HG03139 (cell line): ENCODE measurements around the gene GPR15LG.

ENCODE experiments used
- ATAC-seq: cut with Tn5 transposase; IDR thresholded peaks from one replicate; pipeline ENCODE4 v1.9.1; 2021; ENCODE audit not compliant: unreplicated experiment

GPR15LG gene

GRCh38 chr10:84214046-84214572, 40.5 kb downstream of the GPR15LG start:
- ATAC-seq, result no peak

- peak; percentile 88 for ATAC-seq
These were observed 41.1 kb downstream of the GPR15LG start for GRCh38 chr10:84214612-84215235.

GRCh38 chr10:84216834-84217233, 43.2 kb downstream of the GPR15LG start:
- ATAC-seq, result no peak

GRCh38 chr10:84217746-84218145, 44.1 kb downstream of the GPR15LG start:
- no peak for ATAC-seq

- no peak for ATAC-seq
These were observed 48.3 kb downstream of the GPR15LG start for GRCh38 chr10:84221916-84222315.

DNA sequence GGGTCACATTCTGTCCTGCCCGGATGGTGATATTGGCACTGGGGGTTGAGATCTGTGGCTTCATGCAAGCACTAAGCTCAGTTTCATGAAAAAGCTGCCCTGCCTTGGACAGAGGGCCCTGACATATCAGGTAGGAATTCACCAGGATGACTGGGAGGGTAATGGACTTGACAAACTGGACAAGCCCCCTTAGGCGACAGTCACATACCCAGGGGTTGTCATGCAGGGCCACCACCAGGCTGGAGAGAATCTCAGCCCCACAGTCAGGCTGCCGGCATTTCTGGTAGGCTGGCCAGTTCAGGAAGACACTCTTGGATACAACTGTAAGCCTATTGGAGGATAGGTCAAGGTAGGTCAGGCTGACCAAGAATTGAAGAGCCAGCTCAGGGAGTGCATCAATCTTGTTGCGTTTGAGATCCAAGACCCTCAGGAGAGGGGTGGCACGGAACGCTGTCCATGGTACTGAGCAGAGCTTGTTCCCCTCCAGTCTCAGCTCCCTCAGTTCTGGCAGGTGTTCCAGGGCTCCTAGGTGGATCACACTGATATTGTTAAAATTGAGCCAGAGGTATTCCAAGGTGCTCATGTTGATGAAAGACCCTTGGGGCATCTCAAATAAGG, 50.9 kb downstream of the GPR15LG start:
- ATAC-seq, result no peak

DNA sequence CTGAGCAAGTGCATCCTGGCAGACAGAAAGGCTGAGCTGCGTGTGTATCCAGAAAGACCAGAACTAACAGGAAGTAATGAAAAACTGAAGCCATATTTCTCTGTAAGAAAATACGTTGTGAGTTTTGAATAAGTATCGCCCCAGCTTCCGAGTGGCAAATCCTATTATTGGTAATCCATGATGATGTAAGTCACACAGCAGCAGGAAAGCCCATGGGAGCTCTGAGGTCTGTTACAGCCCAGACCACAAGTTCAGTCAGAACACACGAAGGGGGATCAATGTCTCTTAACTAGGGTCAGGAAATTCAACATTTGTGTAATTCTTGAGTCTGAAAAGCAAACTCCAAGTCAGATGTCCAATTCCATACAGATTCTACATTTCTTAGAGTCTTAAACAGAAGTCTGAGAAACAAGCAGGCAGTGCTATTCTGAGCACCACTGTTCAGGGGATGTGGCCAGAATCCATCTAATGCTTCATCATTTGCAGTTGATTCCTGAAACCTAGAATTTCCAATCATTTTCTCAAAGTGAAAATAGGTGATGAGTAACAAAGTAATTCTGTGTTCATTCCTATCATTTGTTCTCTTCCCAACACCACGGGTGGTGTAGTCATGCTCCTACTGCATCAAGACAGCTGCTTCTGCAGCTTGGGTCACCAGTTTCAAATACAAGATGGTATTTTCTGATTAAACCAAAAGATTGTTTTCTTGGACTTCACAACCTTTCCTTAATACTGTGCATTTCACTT, 52.0 kb downstream of the GPR15LG start, which contains the start of gene LRIT2:
LRIT2 (minus strand) TSS at position 118 of the 747 bp plus-strand sequence; CDS start at position 94, 24 bp downstream.
- ATAC-seq, result no peak

DNA sequence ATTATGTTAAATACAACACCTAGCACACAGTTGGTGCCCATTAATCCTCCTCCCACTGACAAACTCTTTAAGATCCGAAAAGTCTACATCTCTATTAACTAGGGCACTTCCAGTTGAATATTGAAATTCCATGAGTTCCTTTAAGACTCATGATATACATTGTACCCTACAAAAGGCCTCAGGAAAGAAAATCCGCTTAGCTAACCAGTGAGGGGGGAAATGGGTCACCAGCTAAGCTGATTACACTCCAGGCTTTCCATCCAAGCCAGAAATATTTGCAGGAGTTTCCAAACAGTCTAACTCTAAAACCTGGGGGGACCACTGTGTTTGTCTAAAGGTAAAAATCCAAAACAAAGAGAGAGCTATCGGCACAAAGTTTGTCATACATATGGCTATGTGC, 53.0 kb downstream of the GPR15LG start:
- no peak for ATAC-seq

- ATAC-seq, result no peak
These were observed 54.2 kb downstream of the GPR15LG start for GRCh38 chr10:84227810-84228209.

GRCh38 chr10:84230359-84230758, 56.8 kb downstream of the GPR15LG start:
- no peak for ATAC-seq

DNA sequence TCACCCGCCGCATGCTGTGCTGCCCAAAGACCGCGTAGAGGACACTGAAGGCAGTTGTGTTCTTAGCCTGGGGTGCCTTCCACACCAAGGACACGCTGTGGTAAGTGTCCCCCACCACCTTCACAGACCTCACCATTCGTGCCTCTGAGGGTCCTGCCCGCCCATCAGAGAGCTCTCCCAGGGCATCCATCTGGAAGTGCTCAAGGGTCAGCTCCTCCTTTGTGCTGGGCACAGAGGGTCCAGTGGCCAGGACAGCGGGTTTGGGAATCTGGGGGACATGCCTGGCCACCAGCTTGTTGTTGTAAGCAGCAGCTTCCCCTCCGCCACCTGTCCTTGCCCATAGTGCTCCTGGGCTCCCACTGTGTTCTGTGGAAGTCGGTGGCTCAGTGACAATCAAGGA, 58.8 kb downstream of the GPR15LG start:
- ATAC-seq, result no peak

GRCh38 chr10:84233940-84234339, 60.3 kb downstream of the GPR15LG start:
- ATAC-seq, result no peak

DNA sequence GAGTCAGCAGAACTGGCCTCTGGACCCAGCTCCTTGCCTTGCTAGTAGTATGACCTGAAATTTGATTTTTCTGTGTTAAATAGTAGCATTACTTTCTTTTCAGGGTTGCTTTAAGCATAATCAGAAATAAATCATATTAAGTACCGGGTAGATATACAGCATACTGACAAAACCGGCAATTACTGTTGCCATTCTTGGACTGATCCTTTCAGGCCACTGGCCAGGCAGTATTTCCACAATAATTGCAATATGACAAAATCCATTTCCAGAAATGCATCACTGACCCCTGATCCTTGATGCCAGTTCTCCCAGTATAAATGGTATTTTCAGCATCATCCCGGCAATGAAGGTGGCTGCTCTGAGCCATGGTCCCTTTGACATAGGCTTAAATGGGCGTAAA, 60.9 kb downstream of the GPR15LG start:
- no peak for ATAC-seq
